ENCODE measurements around the gene IFT25.

The IFT25 gene

GRCh38 chr1:53902235-53903138 is 43.0 kb downstream of the IFT25 start:
- no peaks in the 10 kb centered on the region for H3K36me3 ChIP-seq (ENCODE audit: insufficient read depth, low read length)
- no peaks in the 10 kb centered on the region for H3K9me3 ChIP-seq (ENCODE audit: low read length)
- no peaks in the 10 kb centered on the region for H3K27me3 ChIP-seq (ENCODE audit: insufficient read depth, low read length)
- H3K4me3 ChIP-seq (ENCODE audit: low read length), result no peak overlapping the region
- H3K4me1 ChIP-seq (ENCODE audit: insufficient read depth, low read length), result peaks cover 10% of the 10 kb centered on the region
- no peak overlapping the region for H2AFZ ChIP-seq (ENCODE audit: low read depth, low read length)

DNA sequence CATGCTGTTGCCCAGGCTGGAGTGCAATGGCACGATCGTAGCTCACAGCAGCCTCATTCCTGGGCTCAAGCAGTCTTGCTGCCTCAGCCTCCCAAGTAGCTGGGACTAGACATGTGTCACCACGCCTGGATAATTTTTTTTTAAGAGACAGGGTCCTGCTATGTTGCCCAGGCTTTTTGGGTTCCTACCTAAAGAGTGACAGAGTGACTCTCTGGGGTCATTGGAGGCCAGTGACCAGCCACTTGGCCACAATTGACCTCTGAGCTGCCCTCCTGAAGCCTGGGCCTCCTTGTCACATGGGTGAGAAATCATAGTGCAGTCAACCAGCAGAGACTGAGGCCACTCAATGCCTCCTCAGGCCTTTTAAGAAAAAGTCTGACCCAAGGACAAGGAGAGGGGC is 45.8 kb downstream of the IFT25 start:
- Histone ChIP-seq H3K9me3 (ENCODE audit: low read length) (no peaks in the 10 kb centered on the region), H3K4me1 (ENCODE audit: insufficient read depth, low read length) (peaks cover 10% of the 10 kb centered on the region), H3K4me3 (ENCODE audit: low read length) (no peak overlapping the region), H2AFZ (ENCODE audit: low read depth, low read length) (no peak overlapping the region), H3K27me3 (ENCODE audit: insufficient read depth, low read length) (no peaks in the 10 kb centered on the region), H3K36me3 (ENCODE audit: insufficient read depth, low read length) (no peaks in the 10 kb centered on the region)

DNA sequence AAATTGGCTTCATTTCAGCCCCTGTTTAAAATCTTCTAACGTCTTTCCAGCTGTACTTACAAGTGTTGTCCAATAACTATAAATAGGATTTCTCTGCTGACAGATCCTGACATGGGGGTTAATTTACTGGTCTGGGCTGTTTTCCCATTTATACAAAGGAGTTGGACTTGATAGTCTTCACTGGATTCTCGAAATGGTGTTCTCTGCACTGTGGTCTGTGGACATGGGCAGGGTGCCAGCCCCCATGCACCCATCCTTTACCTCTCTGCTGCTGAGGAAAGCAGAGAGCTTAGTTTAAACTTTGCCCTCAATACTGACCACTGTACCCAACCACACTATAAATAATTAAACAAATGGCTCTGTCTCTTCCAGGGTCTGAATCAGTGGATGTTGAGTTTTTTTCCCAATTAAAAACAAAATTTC is 46.3 kb downstream of the IFT25 start:
- no peak overlapping the region for H2AFZ ChIP-seq (ENCODE audit: low read depth, low read length)
- H3K36me3 ChIP-seq (ENCODE audit: insufficient read depth, low read length), result no peaks in the 10 kb centered on the region
- H3K4me3 ChIP-seq (ENCODE audit: low read length), result no peak overlapping the region
- H3K4me1 ChIP-seq (ENCODE audit: insufficient read depth, low read length), result peaks cover 10% of the 10 kb centered on the region
- H3K27me3 ChIP-seq (ENCODE audit: insufficient read depth, low read length), result no peaks in the 10 kb centered on the region
- no peaks in the 10 kb centered on the region for H3K9me3 ChIP-seq (ENCODE audit: low read length)

DNA sequence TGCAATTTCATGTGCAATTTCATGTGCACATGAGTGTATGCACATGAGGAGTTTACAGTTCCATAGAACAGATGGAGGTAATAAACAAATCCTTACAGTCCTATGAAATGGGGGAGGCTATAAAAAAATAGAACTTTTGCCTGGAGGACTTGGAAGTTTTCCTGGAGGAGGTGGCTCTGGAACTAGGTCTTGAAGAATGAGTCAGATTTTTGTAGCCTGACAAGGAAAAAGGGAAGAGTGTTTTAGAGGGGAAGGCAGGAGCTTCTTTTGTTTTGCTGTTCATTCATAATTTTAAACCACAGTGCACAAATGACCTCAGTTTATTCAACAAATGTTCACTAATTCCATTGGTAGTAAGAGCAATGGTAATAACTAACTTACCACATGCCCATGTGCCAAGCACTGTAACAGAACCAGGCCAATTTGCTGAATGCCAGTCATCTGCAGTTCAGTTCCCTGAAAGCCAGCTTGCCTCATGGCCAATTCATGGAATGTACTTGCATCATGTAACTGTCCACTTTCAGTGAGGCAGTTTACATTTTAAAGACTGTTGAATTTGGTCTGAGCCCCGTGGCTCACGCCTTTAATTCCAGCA is 48.8 kb downstream of the IFT25 start:
- no peaks in the 10 kb centered on the region for H3K36me3 ChIP-seq (ENCODE audit: insufficient read depth, low read length)
- no peak overlapping the region for H3K4me3 ChIP-seq (ENCODE audit: low read length)
- no peaks in the 10 kb centered on the region for H3K27me3 ChIP-seq (ENCODE audit: insufficient read depth, low read length)
- no peaks in the 10 kb centered on the region for H3K9me3 ChIP-seq (ENCODE audit: low read length)
- no peak overlapping the region for H2AFZ ChIP-seq (ENCODE audit: low read depth, low read length)
- H3K4me1 ChIP-seq (ENCODE audit: insufficient read depth, low read length), result peaks cover 6% of the 10 kb centered on the region

DNA sequence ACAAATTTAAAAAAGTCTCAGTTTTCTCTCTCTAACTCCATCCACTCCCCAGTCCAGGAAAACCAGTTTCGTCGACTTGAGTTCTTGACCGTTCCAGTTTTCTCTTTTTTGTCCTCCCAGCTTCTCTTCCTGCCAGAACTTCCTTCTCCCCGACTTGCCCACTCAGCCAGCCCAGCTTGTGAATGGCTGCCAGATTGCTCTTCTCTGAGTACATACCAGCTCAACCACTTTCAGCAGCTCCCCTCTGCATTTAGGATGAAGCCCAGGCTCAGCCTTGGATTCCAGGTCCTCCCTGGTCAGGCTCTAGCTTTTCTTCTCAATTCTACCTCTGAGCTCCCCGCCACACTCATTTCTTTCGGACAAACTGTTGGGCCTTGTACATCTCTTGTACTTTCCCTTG is 50.1 kb downstream of the IFT25 start:
- H3K9me3 ChIP-seq (ENCODE audit: low read length), result no peaks in the 10 kb centered on the region
- no peak overlapping the region for H2AFZ ChIP-seq (ENCODE audit: low read depth, low read length)
- H3K27me3 ChIP-seq (ENCODE audit: insufficient read depth, low read length), result no peaks in the 10 kb centered on the region
- no peak overlapping the region for H3K4me3 ChIP-seq (ENCODE audit: low read length)
- H3K36me3 ChIP-seq (ENCODE audit: insufficient read depth, low read length), result no peaks in the 10 kb centered on the region
- H3K4me1 ChIP-seq (ENCODE audit: insufficient read depth, low read length), result no peaks in the 10 kb centered on the region

DNA sequence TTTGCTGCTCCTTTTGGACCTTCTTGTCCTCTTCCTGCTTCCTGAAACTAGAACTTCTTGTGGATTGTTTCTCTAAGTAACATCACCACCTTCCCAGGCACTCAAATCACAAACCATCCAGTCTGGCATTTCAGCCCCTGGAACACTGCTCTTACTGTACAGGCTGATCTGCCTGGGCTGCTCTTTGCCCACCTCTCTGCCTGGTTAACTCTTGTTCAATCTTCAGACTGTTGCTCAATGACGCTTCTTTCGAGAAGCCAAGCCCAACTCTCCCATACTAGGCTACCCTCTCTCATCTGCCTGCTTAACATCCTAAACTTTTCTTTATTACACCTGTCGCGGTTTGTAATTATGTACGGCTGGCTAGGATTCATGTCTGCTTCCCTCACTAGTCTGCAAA is 50.9 kb downstream of the IFT25 start:
- Histone ChIP-seq H3K36me3 (ENCODE audit: insufficient read depth, low read length) (no peaks in the 10 kb centered on the region), H3K4me1 (ENCODE audit: insufficient read depth, low read length) (peaks cover 4% of the 10 kb centered on the region), H3K4me3 (ENCODE audit: low read length) (no peak overlapping the region), H2AFZ (ENCODE audit: low read depth, low read length) (no peak overlapping the region), H3K9me3 (ENCODE audit: low read length) (no peaks in the 10 kb centered on the region), H3K27me3 (ENCODE audit: insufficient read depth, low read length) (no peaks in the 10 kb centered on the region)

DNA sequence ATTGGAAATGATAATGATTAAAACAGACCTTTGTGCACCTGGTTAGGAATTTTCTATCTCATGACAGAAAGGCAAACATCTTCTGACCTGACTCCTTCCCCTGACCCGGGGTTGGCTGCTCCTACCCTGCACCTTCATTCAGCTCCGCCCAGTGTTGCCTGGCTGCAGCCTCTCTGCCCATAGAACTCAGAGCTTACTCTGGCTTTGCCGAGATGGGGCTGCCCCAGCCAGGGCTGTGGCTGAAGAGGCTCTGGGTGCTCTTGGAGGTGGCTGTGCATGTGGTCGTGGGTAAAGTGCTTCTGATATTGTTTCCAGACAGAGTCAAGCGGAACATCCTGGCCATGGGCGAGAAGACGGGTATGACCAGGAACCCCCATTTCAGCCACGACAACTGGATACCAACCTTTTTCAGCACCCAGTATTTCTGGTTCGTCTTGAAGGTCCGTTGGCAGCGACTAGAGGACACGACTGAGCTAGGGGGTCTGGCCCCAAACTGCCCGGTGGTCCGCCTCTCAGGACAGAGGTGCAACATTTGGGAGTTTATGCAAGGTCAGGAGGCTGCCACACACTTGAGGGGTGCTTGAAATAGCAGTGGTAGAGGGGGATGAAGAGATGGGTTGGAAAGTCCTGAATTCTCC is 51.4 kb downstream of the IFT25 start, which contains the start of gene DIO1:
DIO1 (plus strand) TSS at position 189 of the 638 bp plus-strand sequence; CDS start at position 213, 24 bp downstream.
- Histone ChIP-seq H3K9me3 (ENCODE audit: low read length) (no peaks in the 10 kb centered on the region), H3K36me3 (ENCODE audit: insufficient read depth, low read length) (no peaks in the 10 kb centered on the region), H3K4me3 (ENCODE audit: low read length) (no peak within 1 kb of the TSS), H3K4me1 (ENCODE audit: insufficient read depth, low read length) (peaks cover 7% of the 10 kb centered on the region), H3K27me3 (ENCODE audit: insufficient read depth, low read length) (no peaks in the 10 kb centered on the region), H2AFZ (ENCODE audit: low read depth, low read length) (no peak within 1 kb of the TSS)

GRCh38 chr1:53892911-53893310 is 52.6 kb downstream of the IFT25 start:
- Histone ChIP-seq H3K4me3 (ENCODE audit: low read length) (no peak overlapping the region), H3K4me1 (ENCODE audit: insufficient read depth, low read length) (peaks cover 9% of the 10 kb centered on the region), H2AFZ (ENCODE audit: low read depth, low read length) (no peak overlapping the region), H3K36me3 (ENCODE audit: insufficient read depth, low read length) (peaks cover 5% of the 10 kb centered on the region), H3K27me3 (ENCODE audit: insufficient read depth, low read length) (no peaks in the 10 kb centered on the region), H3K9me3 (ENCODE audit: low read length) (no peaks in the 10 kb centered on the region)

- Histone ChIP-seq H3K36me3 (ENCODE audit: insufficient read depth, low read length) (peaks cover 11% of the 10 kb centered on the region), H3K4me3 (ENCODE audit: low read length) (no peak overlapping the region), H2AFZ (ENCODE audit: low read depth, low read length) (no peak overlapping the region), H3K27me3 (ENCODE audit: insufficient read depth, low read length) (no peaks in the 10 kb centered on the region), H3K4me1 (ENCODE audit: insufficient read depth, low read length) (peaks cover 9% of the 10 kb centered on the region), H3K9me3 (ENCODE audit: low read length) (no peaks in the 10 kb centered on the region)
Measured at GRCh38 chr1:53891678-53892077, 53.8 kb downstream of the IFT25 start.

DNA sequence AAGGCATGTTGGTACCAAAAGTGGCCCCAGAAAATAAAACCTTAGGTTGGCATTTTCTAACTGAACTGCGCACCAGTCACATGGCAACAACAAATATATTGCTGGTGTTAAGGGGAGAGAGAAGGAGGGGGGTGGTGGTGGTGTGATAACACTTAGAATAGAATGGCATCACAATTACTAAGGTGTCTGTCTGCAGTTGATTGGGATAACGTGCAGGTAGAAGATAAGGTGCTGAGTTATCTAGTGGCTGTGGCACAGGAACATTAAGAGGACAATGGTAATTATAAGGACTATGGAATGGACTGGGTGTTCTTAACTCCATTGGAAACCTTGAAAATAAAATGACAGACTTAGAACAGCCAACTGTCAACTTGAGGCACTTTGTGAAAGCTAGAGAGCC is 54.5 kb downstream of the IFT25 start:
- Histone ChIP-seq H3K27me3 (ENCODE audit: insufficient read depth, low read length) (no peaks in the 10 kb centered on the region), H3K4me1 (ENCODE audit: insufficient read depth, low read length) (peaks cover 9% of the 10 kb centered on the region), H3K36me3 (ENCODE audit: insufficient read depth, low read length) (peaks cover 17% of the 10 kb centered on the region), H2AFZ (ENCODE audit: low read depth, low read length) (no peak overlapping the region), H3K9me3 (ENCODE audit: low read length) (no peaks in the 10 kb centered on the region), H3K4me3 (ENCODE audit: low read length) (no peak overlapping the region)

GRCh38 chr1:53890522-53890941 is 55.0 kb downstream of the IFT25 start:
- Histone ChIP-seq H3K4me1 (ENCODE audit: insufficient read depth, low read length) (peaks cover 9% of the 10 kb centered on the region), H2AFZ (ENCODE audit: low read depth, low read length) (peak overlapping the region; percentile 92), H3K9me3 (ENCODE audit: low read length) (no peaks in the 10 kb centered on the region), H3K4me3 (ENCODE audit: low read length) (peak overlapping the region; percentile 98), H3K27me3 (ENCODE audit: insufficient read depth, low read length) (no peaks in the 10 kb centered on the region), H3K36me3 (ENCODE audit: insufficient read depth, low read length) (peaks cover 20% of the 10 kb centered on the region)

DNA sequence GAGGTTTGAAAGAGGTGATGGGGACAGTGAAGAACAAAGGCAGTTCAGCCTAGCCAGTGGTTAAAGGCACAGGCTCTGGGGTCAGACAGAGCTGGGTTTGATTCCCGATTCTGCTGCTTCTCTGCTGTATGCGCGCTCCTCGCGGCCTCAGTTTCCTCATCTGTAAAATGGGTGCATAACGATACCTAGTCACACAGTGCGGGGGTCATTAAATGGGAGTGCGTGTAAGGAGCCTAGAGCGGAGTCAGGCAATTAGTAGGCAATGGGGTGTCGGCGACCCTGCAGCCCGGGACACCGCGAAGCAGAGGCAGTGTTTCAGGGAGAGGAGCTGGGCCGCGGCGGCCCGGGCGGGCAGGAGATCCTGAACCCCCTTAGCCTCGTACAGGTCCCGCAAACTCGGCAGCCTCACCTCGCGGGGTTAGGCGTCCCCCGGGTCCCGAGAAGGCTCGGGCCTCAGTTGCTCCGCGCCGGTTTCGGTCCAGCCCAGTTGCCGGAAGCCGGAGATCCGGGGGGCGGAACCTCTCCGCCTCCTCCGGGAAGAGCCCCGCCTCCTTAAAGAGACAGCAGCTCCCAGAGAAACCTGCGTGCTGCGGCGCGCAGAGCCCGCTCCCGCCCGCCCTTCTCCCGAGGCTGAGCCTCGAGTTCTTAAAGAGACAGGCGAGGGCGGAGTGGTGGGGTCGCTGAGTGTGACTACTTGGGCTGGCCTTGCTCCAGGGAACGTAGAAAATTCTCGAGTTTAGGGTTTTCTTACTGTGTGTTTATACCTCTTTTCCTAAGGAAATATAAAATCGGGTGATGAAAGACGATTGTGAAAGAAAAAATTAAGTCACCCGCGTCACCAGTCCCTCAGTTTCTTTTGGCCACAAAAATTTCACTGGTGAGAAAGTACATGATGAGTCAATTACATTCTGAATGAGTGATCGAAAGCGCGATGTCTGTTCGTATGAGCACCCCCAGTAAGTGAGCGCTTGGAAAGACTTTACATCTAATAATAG is 55.9 kb downstream of the IFT25 start, which contains the start of gene YIPF1:
YIPF1 (minus strand) TSS at position 494 of the 995 bp plus-strand sequence. CDS start 860 bp downstream, outside the sequence.
- Histone ChIP-seq H3K9me3 (ENCODE audit: low read length) (no peaks in the 10 kb centered on the region), H3K4me1 (ENCODE audit: insufficient read depth, low read length) (peaks cover 9% of the 10 kb centered on the region), H2AFZ (ENCODE audit: low read depth, low read length) (peak within 1 kb of the TSS; percentile 92), H3K4me3 (ENCODE audit: low read length) (peak within 1 kb of the TSS; percentile 98), H3K36me3 (ENCODE audit: insufficient read depth, low read length) (peaks cover 24% of the 10 kb centered on the region), H3K27me3 (ENCODE audit: insufficient read depth, low read length) (no peaks in the 10 kb centered on the region)
